Panc1 (cell line): ENCODE data around the gene PPL. TPM values are rescaled to one million over a fixed set of nuclear protein-coding genes. Genes with fewer than 3 reads are reported as not detected.
"Not testable (repeated sequence)": the region's sequence is repeated elsewhere in the genome, so short reads cannot be mapped to it uniquely, and the experiment has no call there.

ENCODE experiments used
- ATAC-seq: fragments of 200-7000 bp; cut with Tn5 transposase; 2 replicates; pipeline ENCODE4 v1.9.1; 2020; ENCODE audit warnings: mild to moderate bottlenecking, moderate library complexity
- BruUV-seq: library from RNA; stranded (reverse); fragments of 400-500 nt; replicated peaks from 2 replicates; lab custom pipeline; 2021; lab: Mats Ljungman, UMichigan
- CTCF ChIA-PET: fragments of 300-600 bp; sonication (Branson Sonifier 250); formaldehyde crosslinking; loops from one replicate; lab custom pipeline; 2022; ENCODE audit warnings: antibody characterized with exemption; lab: Charles Lee
- POLR2A ChIA-PET: fragments of 300-600 bp; sonication (Branson Sonifier 250); formaldehyde crosslinking; loops from one replicate; lab custom pipeline; 2022; ENCODE audit warnings: antibody characterized with exemption; lab: Charles Lee
- DNase-seq: peaks from one replicate; pipeline ENCODE4 v3.0.0-alpha.2; 2010; ENCODE audit warnings: low read depth, low spot score
- H3K27ac ChIP-seq: 2 replicates; pipeline ENCODE4 v1.5.1; 2011; ENCODE audit warnings: mild to moderate bottlenecking, low read length, inconsistent platforms
- H3K27me3 ChIP-seq: fragments of 200-500 bp; sonication (Bioruptor generic); 2 replicates; pipeline ENCODE4 v1.6.0; 2014; ENCODE audit warnings: low read length, inconsistent platforms; ENCODE audit not compliant: control insufficient read depth, insufficient read depth
- H3K36me3 ChIP-seq: fragments of 200-500 bp; sonication (Bioruptor generic); 2 replicates; pipeline ENCODE4 v1.5.1; 2014; ENCODE audit warnings: inconsistent platforms, mild to moderate bottlenecking, low read length, moderate library complexity; ENCODE audit not compliant: control insufficient read depth, insufficient read depth
- H3K4me1 ChIP-seq: 2 replicates; pipeline ENCODE4 v1.5.1; 2011; ENCODE audit warnings: inconsistent platforms, mild to moderate bottlenecking, low read length, moderate library complexity; ENCODE audit not compliant: control insufficient read depth, insufficient read depth
- H3K4me3 ChIP-seq, 2 experiments: 2 replicates each; pipeline ENCODE4 v1.5.1; 2011 to 2012; ENCODE audit warnings: low read depth in 2 of 2, low read length in 2 of 2, mild to moderate bottlenecking in 2 of 2, inconsistent platforms in 1 of 2, moderate library complexity in 1 of 2
- H3K9me3 ChIP-seq: fragments of 200-500 bp; sonication (Bioruptor generic); 2 replicates; pipeline ENCODE4 v1.5.1; 2014; ENCODE audit warnings: low read depth, mild to moderate bottlenecking, inconsistent platforms, low read length, moderate library complexity; ENCODE audit not compliant: control insufficient read depth, insufficient read depth
- CTCF ChIP-seq: fragments of 450-650 bp; IDR thresholded peaks from 2 replicates; pipeline ENCODE4 v1.5.1; 2017; ENCODE audit warnings: mild to moderate bottlenecking
- POLR2AphosphoS5 ChIP-seq: IDR thresholded peaks from 2 replicates; pipeline ENCODE4 v1.6.1; 2012; ENCODE audit warnings: mild to moderate bottlenecking, low read depth, low read length, moderate library complexity
- SIN3A ChIP-seq: IDR thresholded peaks from 2 replicates; pipeline ENCODE4 v1.6.1; 2012; ENCODE audit warnings: low read depth, mild to moderate bottlenecking, low read length, moderate library complexity, borderline replicate concordance; ENCODE audit not compliant: insufficient read depth
- TCF7L2 ChIP-seq: IDR thresholded peaks from 2 replicates; pipeline ENCODE4 v1.6.1; 2011; ENCODE audit warnings: mild to moderate bottlenecking, low read depth, low read length, inconsistent platforms
- in situ Hi-C: cut with HindIII; loops from 2 replicates; pipeline ENCODE4 v1.10.0; 2016; ENCODE audit warnings: low sequenced_read_pairs, low pct_unique_long_range_greater_than_20kb
- intact Hi-C: fragments of 100-400 bp; cut with micrococcal nuclease; formaldehyde crosslinking; loops from one replicate; pipeline ENCODE4 v1.10.0; 2022; ENCODE audit not compliant: unreplicated experiment
- total RNA-seq: library from RNA; stranded (reverse); gene quantifications from one replicate; pipeline ENCODE4 v1.2.1, GENCODE V29; 2021; ENCODE audit not compliant: unreplicated experiment
- TF ChIP-seq, protein P1 (sequence below), 2 experiments: IDR thresholded peaks; 2 replicates each; pipeline ENCODE4 v1.6.1; 2011 to 2012; ENCODE audit warnings: low read depth in 2 of 2, control low read depth in 1 of 2, low read length in 1 of 2, mild to moderate bottlenecking in 1 of 2, moderate library complexity in 1 of 2; ENCODE audit not compliant: insufficient read depth in 1 of 2

Gene PPL
- total RNA-seq, 1 experiment from 2014 or later: 89.4 TPM

- H3K27ac ChIP-seq: no peak overlapping the region
- no TSS peak for BruUV-seq
- no peak for ATAC-seq
- ChIA-PET CTCF (no interaction called here), POLR2A (no interaction called here)
- H3K27me3 ChIP-seq: no peaks in the 10 kb centered on the region
- in situ Hi-C loops: no loop called here
- intact Hi-C loops: no loop called here
- peaks cover 2% of the 10 kb centered on the region; the same call in 1 of the 2 replicates for H3K36me3 ChIP-seq
- TF ChIP-seq CTCF (no peak), SIN3A (no peak), POLR2AphosphoS5 (no peak), TCF7L2 (no peak)
- TF ChIP-seq, protein P1, sequence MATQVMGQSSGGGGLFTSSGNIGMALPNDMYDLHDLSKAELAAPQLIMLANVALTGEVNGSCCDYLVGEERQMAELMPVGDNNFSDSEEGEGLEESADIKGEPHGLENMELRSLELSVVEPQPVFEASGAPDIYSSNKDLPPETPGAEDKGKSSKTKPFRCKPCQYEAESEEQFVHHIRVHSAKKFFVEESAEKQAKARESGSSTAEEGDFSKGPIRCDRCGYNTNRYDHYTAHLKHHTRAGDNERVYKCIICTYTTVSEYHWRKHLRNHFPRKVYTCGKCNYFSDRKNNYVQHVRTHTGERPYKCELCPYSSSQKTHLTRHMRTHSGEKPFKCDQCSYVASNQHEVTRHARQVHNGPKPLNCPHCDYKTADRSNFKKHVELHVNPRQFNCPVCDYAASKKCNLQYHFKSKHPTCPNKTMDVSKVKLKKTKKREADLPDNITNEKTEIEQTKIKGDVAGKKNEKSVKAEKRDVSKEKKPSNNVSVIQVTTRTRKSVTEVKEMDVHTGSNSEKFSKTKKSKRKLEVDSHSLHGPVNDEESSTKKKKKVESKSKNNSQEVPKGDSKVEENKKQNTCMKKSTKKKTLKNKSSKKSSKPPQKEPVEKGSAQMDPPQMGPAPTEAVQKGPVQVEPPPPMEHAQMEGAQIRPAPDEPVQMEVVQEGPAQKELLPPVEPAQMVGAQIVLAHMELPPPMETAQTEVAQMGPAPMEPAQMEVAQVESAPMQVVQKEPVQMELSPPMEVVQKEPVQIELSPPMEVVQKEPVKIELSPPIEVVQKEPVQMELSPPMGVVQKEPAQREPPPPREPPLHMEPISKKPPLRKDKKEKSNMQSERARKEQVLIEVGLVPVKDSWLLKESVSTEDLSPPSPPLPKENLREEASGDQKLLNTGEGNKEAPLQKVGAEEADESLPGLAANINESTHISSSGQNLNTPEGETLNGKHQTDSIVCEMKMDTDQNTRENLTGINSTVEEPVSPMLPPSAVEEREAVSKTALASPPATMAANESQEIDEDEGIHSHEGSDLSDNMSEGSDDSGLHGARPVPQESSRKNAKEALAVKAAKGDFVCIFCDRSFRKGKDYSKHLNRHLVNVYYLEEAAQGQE (IDR thresholded peaks at IDR 0.05; ENCODE audit: insufficient read depth in 1 of 2, low read depth in 2 of 2, low read length in 1 of 2): no peak
- no peak for DNase-seq
- H3K4me1 ChIP-seq: no peaks in the 10 kb centered on the region
- no peak overlapping the region for H3K4me3 ChIP-seq
- no peaks in the 10 kb centered on the region for H3K9me3 ChIP-seq
These were observed 38.0 kb downstream of the PPL start for GRCh38 chr16:4898811-4899473.

DNA sequence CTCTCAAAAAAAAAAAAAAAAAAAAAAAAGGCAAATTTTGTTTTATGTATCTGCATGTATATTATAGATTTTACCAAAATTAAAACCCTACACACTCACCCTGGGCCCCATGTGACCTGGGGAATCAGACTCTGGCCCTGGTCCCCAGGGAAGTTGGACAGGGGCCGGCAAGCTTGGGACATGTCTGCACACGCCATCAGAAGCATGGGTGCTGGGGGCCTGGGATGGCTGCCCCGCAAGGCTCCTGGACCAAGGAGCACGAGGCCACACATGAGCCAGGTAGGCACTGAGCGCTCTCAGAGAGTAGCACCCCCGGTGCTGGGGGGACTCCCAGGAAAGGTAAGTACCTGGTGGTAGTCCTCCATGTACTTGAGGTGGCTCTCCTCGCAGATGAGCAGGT lies 39.6 kb downstream of the PPL start:
- no peaks in the 10 kb centered on the region for H3K9me3 ChIP-seq
- ChIA-PET CTCF (no interaction called here), POLR2A (no interaction called here)
- no peaks in the 10 kb centered on the region for H3K27me3 ChIP-seq
- in situ Hi-C loops: no loop called here
- TF ChIP-seq, protein P1 (IDR thresholded peaks at IDR 0.05; ENCODE audit: insufficient read depth in 1 of 2, low read depth in 2 of 2, low read length in 1 of 2): no peak
- no peak for TF ChIP-seq POLR2AphosphoS5
- TF ChIP-seq TCF7L2: no peak
- TF ChIP-seq CTCF: no peak
- TF ChIP-seq SIN3A: no peak
- no TSS peak for BruUV-seq
- peaks cover 3% of the 10 kb centered on the region; the same call in 1 of the 2 replicates for H3K4me1 ChIP-seq
- H3K27ac ChIP-seq: no peak overlapping the region
- H3K4me3 ChIP-seq: no peak overlapping the region
- no peak for DNase-seq
- intact Hi-C loops: no loop called here
- no peak for ATAC-seq
- H3K36me3 ChIP-seq: peaks cover 2% of the 10 kb centered on the region; the same call in 1 of the 2 replicates

GRCh38 chr16:4896761-4897160 lies 40.2 kb downstream of the PPL start:
- H3K4me1 ChIP-seq, intact Hi-C loops, H3K36me3 ChIP-seq, CTCF ChIA-PET, BruUV-seq, H3K9me3 ChIP-seq, in situ Hi-C loops, H3K27ac ChIP-seq, H3K27me3 ChIP-seq, DNase-seq, ATAC-seq, H3K4me3 ChIP-seq: not testable (repeated sequence)
- POLR2A ChIA-PET: interaction anchor here (0.6 kb wide), 1 partner anchor 53 kb away, joined by 14 read pairs; no protein-coding TSS in a partner anchor
